OCI-LY7 (cell line): ENCODE measurements around the gene EFCAB11. TPM values are rescaled to one million over a fixed set of nuclear protein-coding genes. Genes with fewer than 3 reads are reported as not detected.

ENCODE experiments used
- BruUV-seq: library from RNA; stranded (reverse); fragments of 400-500 nt; replicated peaks from 2 replicates; lab custom pipeline; 2021; lab: Mats Ljungman, UMichigan
- CTCF ChIA-PET: fragments of 300-600 bp; sonication (Branson Sonifier 250); formaldehyde crosslinking; loops from one replicate; lab custom pipeline; 2022; ENCODE audit warnings: antibody characterized with exemption; ENCODE audit not compliant: unreplicated experiment; lab: Charles Lee
- POLR2A ChIA-PET: fragments of 300-600 bp; sonication (Branson Sonifier 250); formaldehyde crosslinking; loops from one replicate; lab custom pipeline; 2022; ENCODE audit warnings: antibody characterized with exemption; lab: Charles Lee
- DNase-seq: peaks from one replicate; pipeline ENCODE4 v3.0.0-alpha.2; 2015; ENCODE audit warnings: low spot score
- H2AFZ ChIP-seq: fragments of 200-600 bp; sonication (generic), shearing (Covaris generic); 2 replicates; pipeline ENCODE4 v1.6.1; 2014; ENCODE audit warnings: mild to moderate bottlenecking, antibody characterized with exemption, low read length, moderate library complexity
- H3K27ac ChIP-seq: fragments of 200-600 bp; sonication (generic); 2 replicates; pipeline ENCODE4 v1.5.1; 2014; ENCODE audit warnings: mixed run types, low read depth, mild to moderate bottlenecking, moderate library complexity, low read length, inconsistent platforms; ENCODE audit not compliant: poor library complexity, severe bottlenecking
- H3K36me3 ChIP-seq: fragments of 200-600 bp; sonication (generic); 2 replicates; pipeline ENCODE4 v1.6.1; 2014; ENCODE audit warnings: mild to moderate bottlenecking, antibody characterized with exemption, low read length, moderate library complexity, mixed read lengths; ENCODE audit not compliant: insufficient read depth
- H3K4me1 ChIP-seq: fragments of 200-600 bp; sonication (generic); 2 replicates; pipeline ENCODE4 v1.5.1; 2014; ENCODE audit warnings: mild to moderate bottlenecking, low read length; ENCODE audit not compliant: insufficient read depth, poor library complexity, severe bottlenecking
- H3K4me2 ChIP-seq: fragments of 200-600 bp; sonication (generic); 2 replicates; pipeline ENCODE4 v1.6.1; 2014; ENCODE audit warnings: mild to moderate bottlenecking, low read length
- H3K4me3 ChIP-seq: fragments of 200-600 bp; sonication (generic); 2 replicates; pipeline ENCODE4 v1.5.1; 2014; ENCODE audit warnings: mild to moderate bottlenecking, low read depth, low read length; ENCODE audit not compliant: poor library complexity, severe bottlenecking
- H3K79me2 ChIP-seq: fragments of 200-600 bp; sonication (generic); 2 replicates; pipeline ENCODE4 v1.6.1; 2016; ENCODE audit warnings: low read depth, mild to moderate bottlenecking, low read length, moderate library complexity, mixed read lengths; ENCODE audit not compliant: insufficient read depth
- H3K9me2 ChIP-seq: fragments of 200-600 bp; sonication (generic); 2 replicates; pipeline ENCODE4 v1.6.1; 2016; ENCODE audit warnings: mild to moderate bottlenecking, low read length, mixed read lengths; ENCODE audit not compliant: insufficient read depth
- H3K9me3 ChIP-seq: fragments of 200-600 bp; sonication (generic); 2 replicates; pipeline ENCODE4 v1.6.1; 2014; ENCODE audit warnings: mild to moderate bottlenecking, mixed run types, low read length, mixed read lengths
- H4K20me1 ChIP-seq: fragments of 200-600 bp; sonication (generic); 2 replicates; pipeline ENCODE4 v1.6.1; 2014; ENCODE audit warnings: mild to moderate bottlenecking, antibody characterized with exemption, low read length, moderate library complexity, mixed read lengths; ENCODE audit not compliant: insufficient read depth
- CTCF ChIP-seq: fragments of 200-600 bp; sonication (generic); conservative IDR thresholded peaks from 2 replicates; pipeline ENCODE4 v1.5.1; 2014; ENCODE audit warnings: mild to moderate bottlenecking, antibody characterized with exemption, low read length, moderate library complexity, mixed read lengths
- EZH2phosphoT487 ChIP-seq: fragments of 200-600 bp; sonication (generic); IDR thresholded peaks from 2 replicates; pipeline ENCODE4 v1.6.1; 2018; ENCODE audit warnings: low read depth, borderline replicate concordance, mild to moderate bottlenecking, mixed run types, antibody characterized with exemption, low read length, moderate library complexity, mixed read lengths
- intact Hi-C: fragments of 100-400 bp; cut with micrococcal nuclease; formaldehyde crosslinking; loops from one replicate; pipeline ENCODE4 v1.10.0; 2022; ENCODE audit not compliant: unreplicated experiment
- total RNA-seq, 2 experiments: library from RNA; depleted of rRNA in 1 of 2; stranded (reverse); fragments of >200 nt in 1 of 2; shearing (Covaris generic) in 1 of 2; gene quantifications; 2 replicates each; pipeline ENCODE4 v1.2.3, GENCODE V29; 2014 to 2022

The EFCAB11 gene
- total RNA-seq, 2 experiments from 2014 or later, result 9.3 to 29.5 TPM

GRCh38 chr14:90000935-90001334, 46.4 kb upstream of the EFCAB11 start:
- H3K9me3 ChIP-seq, result no peaks in the 10 kb centered on the region
- H3K79me2 ChIP-seq, result no peaks in the 10 kb centered on the region
- H3K36me3 ChIP-seq, result peaks cover 91% of the 10 kb centered on the region
- no peak overlapping the region for H3K27ac ChIP-seq
- ChIA-PET CTCF (no interaction called here), POLR2A (no interaction called here)
- no peaks in the 10 kb centered on the region for H4K20me1 ChIP-seq
- H2AFZ ChIP-seq, result no peak overlapping the region
- no peaks in the 10 kb centered on the region for H3K9me2 ChIP-seq
- no peaks in the 10 kb centered on the region for H3K4me1 ChIP-seq
- intact Hi-C loops, result no loop called here
- no peak overlapping the region for H3K4me3 ChIP-seq
- no peak overlapping the region for H3K4me2 ChIP-seq
- TF ChIP-seq CTCF, result no peak
- no peak for TF ChIP-seq EZH2phosphoT487
- DNase-seq, result no peak
- BruUV-seq, result no TSS peak

- TF ChIP-seq CTCF (no peak), EZH2phosphoT487 (no peak)
- no peaks in the 10 kb centered on the region for H3K9me3 ChIP-seq
- H3K4me2 ChIP-seq, result no peak overlapping the region
- intact Hi-C loops, result no loop called here
- DNase-seq, result no peak
- H3K27ac ChIP-seq, result no peak overlapping the region
- no TSS peak for BruUV-seq
- ChIA-PET POLR2A (no interaction called here), CTCF (no interaction called here)
- H4K20me1 ChIP-seq, result no peaks in the 10 kb centered on the region
- H3K4me3 ChIP-seq, result no peak overlapping the region
- H2AFZ ChIP-seq, result no peak overlapping the region
- no peaks in the 10 kb centered on the region for H3K4me1 ChIP-seq
- no peaks in the 10 kb centered on the region for H3K79me2 ChIP-seq
- no peaks in the 10 kb centered on the region for H3K9me2 ChIP-seq
- H3K36me3 ChIP-seq, result peaks cover 96% of the 10 kb centered on the region
Observed at GRCh38 chr14:89996963-89997362, 42.4 kb upstream of the EFCAB11 start.

GRCh38 chr14:89992273-89992672, 37.7 kb upstream of the EFCAB11 start:
- H3K36me3 ChIP-seq, result peaks cover 99% of the 10 kb centered on the region

More at GRCh38 chr14:89992273-89992672, 37.7 kb upstream of the EFCAB11 start:
- H3K9me2 ChIP-seq, result no peaks in the 10 kb centered on the region
- no peak for TF ChIP-seq CTCF
- no peak for TF ChIP-seq EZH2phosphoT487
- intact Hi-C loops, result no loop called here
- DNase-seq, result no peak
- no peaks in the 10 kb centered on the region for H4K20me1 ChIP-seq
- no peaks in the 10 kb centered on the region for H3K9me3 ChIP-seq
- H3K27ac ChIP-seq, result no peak overlapping the region
- BruUV-seq, result no TSS peak
- no peaks in the 10 kb centered on the region for H3K79me2 ChIP-seq
- ChIA-PET POLR2A (interaction anchor here (0.7 to 1.5 kb wide), 4 partner anchors 9 to 56 kb away, joined by 3 to 4 read pairs (median 4); no protein-coding TSS in a partner anchor), CTCF (no interaction called here)
- H3K4me3 ChIP-seq, result no peak overlapping the region
- H3K4me2 ChIP-seq, result no peak overlapping the region
- H3K4me1 ChIP-seq, result no peaks in the 10 kb centered on the region
- no peak overlapping the region for H2AFZ ChIP-seq
